Endothelial cell of umbilical vein (primary cell): ENCODE results near the gene VEZT.

Source experiments
- JUN ChIP-seq: IDR thresholded peaks from 2 replicates; pipeline ENCODE4 v1.6.1; 2011; ENCODE audit warnings: borderline replicate concordance, low read depth; ENCODE audit not compliant: insufficient read length, insufficient read depth
- POLR2A ChIP-seq: IDR thresholded peaks from 2 replicates; pipeline ENCODE4 v1.6.1; 2012; ENCODE audit warnings: low read depth, mild to moderate bottlenecking, control low read depth, low read length
- TF ChIP-seq, protein P1 (sequence below), 2 donors: IDR thresholded peaks; 1 replicate in 1 of 2; 2 replicates in 1 of 2; pipeline ENCODE4 v1.5.1; 2011; ENCODE audit warnings: low read length in 2 of 2, mild to moderate bottlenecking in 2 of 2, moderate library complexity in 2 of 2, control low read depth in 1 of 2, inconsistent platforms in 1 of 2, low read depth in 1 of 2; ENCODE audit not compliant: insufficient read depth in 1 of 2; ENCODE audit errors: extremely low read depth in 1 of 2
- TF ChIP-seq, protein P2 (sequence below): IDR thresholded peaks from 2 replicates; pipeline ENCODE4 v1.6.1; 2011; ENCODE audit not compliant: insufficient read depth, insufficient read length

GRCh38 chr12:95217377-95218149 is at the start of gene VEZT, which contains the start of gene FGD6:
- TF ChIP-seq POLR2A, result peak; percentile 86
- TF ChIP-seq, protein P1, sequence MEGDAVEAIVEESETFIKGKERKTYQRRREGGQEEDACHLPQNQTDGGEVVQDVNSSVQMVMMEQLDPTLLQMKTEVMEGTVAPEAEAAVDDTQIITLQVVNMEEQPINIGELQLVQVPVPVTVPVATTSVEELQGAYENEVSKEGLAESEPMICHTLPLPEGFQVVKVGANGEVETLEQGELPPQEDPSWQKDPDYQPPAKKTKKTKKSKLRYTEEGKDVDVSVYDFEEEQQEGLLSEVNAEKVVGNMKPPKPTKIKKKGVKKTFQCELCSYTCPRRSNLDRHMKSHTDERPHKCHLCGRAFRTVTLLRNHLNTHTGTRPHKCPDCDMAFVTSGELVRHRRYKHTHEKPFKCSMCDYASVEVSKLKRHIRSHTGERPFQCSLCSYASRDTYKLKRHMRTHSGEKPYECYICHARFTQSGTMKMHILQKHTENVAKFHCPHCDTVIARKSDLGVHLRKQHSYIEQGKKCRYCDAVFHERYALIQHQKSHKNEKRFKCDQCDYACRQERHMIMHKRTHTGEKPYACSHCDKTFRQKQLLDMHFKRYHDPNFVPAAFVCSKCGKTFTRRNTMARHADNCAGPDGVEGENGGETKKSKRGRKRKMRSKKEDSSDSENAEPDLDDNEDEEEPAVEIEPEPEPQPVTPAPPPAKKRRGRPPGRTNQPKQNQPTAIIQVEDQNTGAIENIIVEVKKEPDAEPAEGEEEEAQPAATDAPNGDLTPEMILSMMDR (IDR thresholded peaks at IDR 0.05; ENCODE audit: extremely low read depth in 1 of 2, insufficient read depth in 1 of 2, low read depth in 1 of 2, low read length in 2 of 2), result peak; percentile 61 to 70
- TF ChIP-seq, protein P2, sequence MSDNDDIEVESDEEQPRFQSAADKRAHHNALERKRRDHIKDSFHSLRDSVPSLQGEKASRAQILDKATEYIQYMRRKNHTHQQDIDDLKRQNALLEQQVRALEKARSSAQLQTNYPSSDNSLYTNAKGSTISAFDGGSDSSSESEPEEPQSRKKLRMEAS, result peak; percentile 16
- TF ChIP-seq JUN, result no peak
